Measurements from ENCODE around the gene RCOR2.
"Not testable (repeated sequence)": the region's sequence is repeated elsewhere in the genome, so short reads cannot be mapped to it uniquely, and the experiment has no call there.

Gene RCOR2

DNA sequence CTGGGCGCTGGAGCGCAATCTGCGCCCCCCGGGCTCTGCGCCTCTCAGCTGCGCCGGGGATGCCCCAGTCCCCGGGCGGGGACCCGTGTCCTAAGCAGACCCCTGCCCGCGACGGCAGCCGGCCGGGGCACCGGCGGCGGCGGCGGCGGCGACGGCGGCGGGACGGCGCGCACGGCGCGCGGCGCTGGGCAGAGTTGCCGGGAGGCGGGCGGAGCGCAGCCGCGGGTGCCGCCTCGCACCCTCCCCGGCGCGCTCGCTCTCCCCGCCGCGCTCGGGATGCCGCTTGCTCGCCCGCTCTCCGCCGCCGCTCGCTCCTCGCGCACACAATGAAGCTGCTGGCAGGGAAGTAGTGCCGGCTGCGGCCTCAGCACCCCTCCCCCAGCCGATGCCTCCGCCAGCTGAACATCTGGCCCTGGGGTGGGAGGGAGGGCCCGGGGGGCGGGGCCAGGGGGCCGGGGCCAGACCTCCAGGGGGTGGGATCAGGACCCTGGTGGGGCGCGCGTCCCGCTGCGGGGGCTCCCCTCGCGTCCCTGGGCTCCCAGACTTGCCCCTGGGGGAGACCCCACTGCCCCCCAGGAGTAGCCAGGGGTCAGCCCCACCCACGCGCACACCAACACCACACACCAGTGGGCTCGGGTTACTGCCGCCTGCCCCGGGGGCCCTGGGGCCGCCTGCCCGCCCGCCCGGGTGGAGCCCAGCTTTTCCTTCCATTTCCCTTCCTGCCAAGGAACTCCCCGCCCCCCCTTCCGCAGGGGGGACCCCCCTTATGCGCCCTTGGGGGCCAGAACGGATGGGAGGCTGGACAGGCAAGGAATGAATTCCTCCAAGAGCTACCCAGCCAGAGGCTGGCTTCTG, at the start of gene RCOR2:
RCOR2 (minus strand) TSS at position 328 of the 855 bp plus-strand sequence. CDS start 708 bp downstream, outside the sequence.
- peak in 1 of 2 donors; percentile 26 for DNase-seq (ENCODE audit: low read depth in 2 of 2, low spot score in 1 of 2)

DNA sequence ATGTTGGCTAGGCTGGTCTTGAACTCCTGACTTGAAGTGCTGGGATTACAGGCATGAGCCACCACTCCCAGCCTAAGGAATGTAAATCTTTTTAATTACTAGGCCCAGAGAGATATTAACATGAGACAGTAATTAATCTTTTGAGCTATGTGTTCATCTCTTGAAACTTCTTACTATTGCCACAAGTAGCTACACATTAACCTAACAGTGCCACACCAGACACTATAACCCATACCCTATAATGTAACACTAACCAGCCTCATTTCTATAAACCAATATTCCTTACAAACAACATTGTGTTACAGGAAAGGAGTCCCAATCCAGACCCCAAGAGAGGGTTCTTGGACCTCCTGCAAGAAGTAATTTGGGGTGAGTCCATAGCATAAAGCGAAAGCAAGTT, 49.5 kb upstream of the RCOR2 start:
- no peak for DNase-seq (ENCODE audit: low read depth in 2 of 2, low spot score in 1 of 2)

DNA sequence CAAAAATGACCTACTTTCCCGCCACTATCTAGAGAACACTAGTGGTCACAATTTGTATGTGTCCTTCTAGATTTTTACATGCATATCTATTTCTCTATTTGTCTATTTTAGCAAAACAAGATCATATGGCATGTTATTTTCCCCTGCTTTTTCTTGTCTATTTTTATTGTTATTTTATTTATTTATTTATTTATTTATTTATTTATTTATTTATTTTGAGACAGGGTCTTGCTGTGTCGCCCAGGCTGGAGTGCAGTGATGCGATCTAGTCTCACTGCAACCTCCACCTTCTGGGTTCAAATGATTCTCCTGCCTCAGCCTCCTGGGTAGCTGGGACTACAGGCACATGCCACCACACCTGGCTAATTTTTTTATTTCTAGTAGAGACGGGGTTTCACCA, 46.9 kb upstream of the RCOR2 start:
- not testable (repeated sequence) for DNase-seq (ENCODE audit: low read depth in 2 of 2, low spot score in 1 of 2)

DNA sequence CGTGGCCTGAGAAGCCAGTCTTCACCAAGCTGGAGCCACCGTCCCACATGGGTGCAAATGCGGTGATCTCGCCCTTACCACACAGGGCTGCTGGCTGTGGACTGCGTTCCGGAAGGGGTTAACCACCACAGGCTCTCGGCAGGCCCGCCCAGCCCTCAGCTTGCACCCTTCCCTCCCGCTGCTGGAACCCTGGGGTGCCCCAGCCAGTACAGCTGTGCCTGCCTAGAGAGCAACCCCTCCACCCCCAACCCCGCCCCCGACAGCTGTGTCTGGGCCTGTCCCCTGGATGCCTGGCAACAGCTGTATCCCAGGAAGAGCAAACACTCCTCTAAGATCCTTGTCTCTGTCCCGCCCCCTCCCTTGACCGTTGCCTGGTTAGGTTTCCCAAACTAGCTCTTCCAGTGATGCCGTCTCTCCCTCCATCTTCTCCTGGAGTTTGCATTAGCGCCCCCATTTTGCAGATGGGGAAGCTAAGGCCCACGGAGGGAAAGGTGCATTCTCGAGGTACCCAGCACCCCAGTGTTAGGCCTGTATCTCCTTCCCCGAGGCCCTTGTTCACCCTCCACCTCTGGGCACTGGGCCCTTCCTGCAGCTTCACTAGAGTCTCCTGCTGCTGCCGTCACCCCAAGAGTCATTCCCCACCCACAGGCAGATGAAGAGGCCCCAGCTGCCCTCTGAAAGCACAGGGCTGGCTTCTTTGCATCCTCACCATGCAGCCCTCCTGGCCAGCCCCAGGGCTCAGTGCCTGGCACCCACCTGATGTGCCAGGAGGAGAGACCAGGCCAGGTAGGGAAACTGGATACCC, 44.8 kb upstream of the RCOR2 start:
- no peak for DNase-seq (ENCODE audit: low read depth in 2 of 2, low spot score in 1 of 2)

DNA sequence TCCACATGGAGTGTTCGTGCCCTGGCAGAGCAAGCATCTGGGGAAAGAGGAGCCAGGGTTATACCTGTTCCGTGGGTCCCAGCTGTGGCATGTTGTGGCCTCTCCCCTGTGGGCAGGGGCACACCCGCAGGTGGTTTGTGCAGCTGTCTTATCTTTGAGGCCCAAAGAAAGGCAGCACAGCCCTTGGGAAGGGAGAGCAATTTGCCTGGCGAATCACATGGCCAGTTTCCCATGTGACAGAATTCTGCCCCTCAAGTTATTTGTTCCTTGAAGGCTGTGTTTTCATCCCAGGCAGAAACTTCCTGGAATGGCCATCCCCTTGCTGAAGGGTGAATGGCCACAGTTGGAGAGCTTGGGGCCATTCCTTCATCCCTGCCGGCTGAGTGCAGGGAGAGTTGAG, 41.0 kb upstream of the RCOR2 start:
- DNase-seq (ENCODE audit: low read depth in 2 of 2, low spot score in 1 of 2): no peak

DNA sequence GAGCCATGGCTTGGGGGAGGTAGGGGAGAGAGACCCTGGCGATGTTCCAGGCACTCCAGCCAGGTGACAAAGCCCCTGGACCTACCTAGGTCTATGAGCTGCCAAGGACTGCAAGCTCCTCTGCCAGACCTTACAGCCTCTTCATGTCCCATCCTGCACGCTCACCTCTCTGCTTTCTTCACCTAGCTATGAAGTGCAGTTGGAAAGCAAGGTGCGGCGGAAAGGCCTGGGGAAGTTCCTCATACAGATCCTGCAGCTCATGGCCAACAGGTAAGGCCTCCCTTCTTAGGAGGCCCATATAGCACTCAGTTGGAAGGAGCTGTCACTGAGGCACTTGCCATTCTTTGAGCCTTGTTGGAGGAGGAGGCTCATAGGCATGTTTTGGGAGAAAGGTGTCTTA, 35.6 kb upstream of the RCOR2 start:
- no peak for DNase-seq (ENCODE audit: low read depth in 2 of 2, low spot score in 1 of 2)

DNA sequence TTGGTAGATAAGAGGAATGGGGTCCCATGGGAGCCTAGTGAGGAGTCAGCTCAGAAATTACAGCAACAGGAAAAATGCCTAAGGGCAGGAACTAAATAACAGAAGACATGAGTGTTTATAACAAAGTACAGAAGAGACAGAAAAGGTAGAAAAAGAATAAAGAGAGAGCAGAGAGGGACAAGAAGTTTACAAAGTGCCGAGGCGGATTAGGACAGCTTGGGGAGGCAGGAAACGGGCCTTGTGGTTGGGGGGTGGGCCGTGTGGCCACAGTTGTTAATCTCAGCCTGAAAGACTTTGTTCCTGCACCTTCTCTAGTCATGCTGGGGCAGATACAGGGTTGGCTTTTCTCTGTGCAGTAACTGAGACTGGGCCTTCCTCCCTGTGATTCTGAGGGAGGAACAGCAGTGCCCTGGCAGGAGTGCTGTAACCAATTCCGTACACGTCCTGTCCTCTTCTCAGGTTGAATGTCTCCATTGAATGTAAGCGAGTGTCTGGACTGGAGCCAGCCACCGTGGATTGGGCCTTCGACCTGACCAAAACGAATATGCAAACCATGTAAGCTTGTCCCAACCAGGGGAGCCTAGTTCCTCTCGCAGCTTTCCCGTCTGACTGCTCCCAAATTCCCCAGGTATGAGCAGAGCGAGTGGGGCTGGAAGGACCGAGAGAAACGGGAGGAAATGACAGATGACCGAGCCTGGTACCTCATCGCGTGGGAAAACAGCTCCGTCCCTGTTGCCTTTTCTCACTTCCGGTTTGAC, 35.0 kb upstream of the RCOR2 start:
- no peak for DNase-seq (ENCODE audit: low read depth in 2 of 2, low spot score in 1 of 2)

DNA sequence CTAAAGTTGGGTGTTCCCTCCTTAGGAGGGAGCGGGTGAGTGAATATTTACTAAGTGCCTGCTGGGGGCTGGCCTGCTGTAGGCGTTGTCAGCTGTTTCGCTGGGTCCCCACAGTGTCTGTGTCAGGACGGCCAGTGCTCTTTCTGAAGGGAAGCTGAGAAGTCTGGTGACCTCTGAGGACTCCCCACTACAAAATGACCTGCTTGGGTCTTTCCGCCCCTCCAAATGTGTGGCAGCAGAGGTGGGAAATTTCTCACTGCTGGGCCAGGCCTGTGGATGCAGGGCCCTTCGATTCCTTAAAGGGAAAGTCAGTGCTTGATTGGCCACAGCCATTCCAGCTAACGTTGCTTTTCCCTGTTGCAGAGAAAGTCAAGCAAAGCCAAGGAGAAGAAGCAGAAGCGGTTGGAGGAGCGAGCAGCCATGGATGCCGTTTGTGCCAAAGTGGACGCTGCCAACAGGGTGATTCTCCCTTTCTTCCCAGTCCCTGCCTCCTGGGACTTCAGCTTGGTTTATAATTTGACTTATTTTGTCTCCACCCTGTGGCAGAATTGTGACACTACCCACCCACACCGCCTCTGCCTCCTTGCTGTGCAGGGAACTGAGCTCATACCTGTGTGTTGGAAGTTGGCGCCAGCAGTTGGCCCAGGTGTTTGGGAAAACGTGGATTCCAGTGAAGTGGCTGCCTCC, 28.7 kb upstream of the RCOR2 start:
- DNase-seq (ENCODE audit: low read depth in 2 of 2, low spot score in 1 of 2): peak in 1 of 2 donors; percentile 14

DNA sequence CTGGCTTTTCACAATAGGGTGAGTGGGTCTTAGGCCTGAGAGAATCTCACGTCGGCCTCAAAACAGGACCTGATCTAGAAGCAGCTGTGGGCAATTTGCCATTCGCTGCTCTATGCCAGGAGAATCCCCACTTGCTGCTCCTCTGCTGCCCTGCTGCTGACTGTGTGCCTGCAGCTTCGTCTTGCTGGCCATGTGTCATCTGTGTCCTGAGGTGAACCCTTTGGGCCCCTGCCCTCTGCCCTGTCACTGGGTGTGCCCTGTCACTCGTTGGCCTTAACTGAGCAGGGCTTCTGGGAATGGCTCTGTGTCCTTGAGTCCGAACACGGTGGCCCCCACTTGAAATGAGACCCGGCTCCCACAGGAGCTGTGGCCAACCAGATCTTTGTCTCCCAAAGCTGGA, 28.0 kb upstream of the RCOR2 start:
- DNase-seq (ENCODE audit: low read depth in 2 of 2, low spot score in 1 of 2): no peak

DNA sequence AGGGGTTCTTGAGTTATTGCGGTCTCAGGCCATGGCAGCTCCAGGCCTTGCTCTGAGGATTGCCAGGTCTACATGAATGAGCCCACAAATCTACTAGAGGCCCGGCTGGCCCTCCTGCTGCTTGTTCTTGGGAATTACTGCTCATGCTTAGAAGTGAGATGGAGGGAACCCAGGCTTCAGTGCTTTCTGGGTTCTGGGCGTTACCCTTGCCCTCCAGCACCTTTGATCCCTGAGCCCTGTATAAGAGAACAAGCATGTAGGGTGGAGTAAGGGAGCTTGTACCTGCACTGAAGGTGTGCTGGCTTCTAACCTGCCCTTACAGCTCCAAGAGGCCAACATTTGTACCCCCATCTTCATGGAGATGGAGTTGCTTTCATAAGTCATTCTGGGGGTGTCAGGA, 25.8 kb upstream of the RCOR2 start:
- DNase-seq (ENCODE audit: low read depth in 2 of 2, low spot score in 1 of 2): no peak

DNA sequence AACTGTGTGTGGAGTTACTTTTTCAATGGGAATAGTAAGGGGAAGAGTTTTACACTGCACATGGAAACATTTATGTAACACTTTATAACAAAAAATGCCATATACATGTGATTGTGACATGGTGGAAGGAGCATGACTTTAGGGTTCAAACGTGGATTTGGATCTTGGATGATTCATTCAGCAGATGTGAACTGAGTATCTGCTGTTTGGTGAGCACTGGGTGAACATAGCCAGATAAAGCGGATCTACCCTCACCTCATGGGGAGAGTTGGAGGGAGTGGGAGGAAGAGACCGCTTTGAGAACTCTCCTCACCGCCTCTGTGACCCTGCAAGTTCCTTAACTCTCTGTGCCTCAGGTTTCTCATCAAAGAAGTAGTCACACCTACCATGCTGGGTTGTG, 24.9 kb upstream of the RCOR2 start:
- no peak for DNase-seq (ENCODE audit: low read depth in 2 of 2, low spot score in 1 of 2)

DNA sequence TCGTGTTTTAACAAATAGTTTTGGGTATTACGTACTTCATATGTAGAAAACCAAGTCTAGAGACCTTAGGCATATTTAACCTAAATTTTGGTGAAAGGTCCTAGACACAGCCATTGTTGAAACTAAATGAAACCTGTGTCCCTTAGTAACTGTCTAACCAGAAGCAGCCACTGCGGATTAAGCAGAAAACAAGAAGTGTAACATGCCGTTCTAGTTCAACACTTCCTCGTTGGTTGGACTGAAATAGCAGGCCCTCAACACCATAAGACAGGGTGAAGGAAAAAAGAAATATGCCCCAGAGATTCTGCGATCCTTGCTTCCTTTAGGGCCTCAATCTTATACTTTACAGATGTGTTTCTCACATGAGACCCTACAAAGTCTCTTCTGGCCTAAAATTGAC, 23.8 kb upstream of the RCOR2 start:
- DNase-seq (ENCODE audit: low read depth in 2 of 2, low spot score in 1 of 2): no peak

DNA sequence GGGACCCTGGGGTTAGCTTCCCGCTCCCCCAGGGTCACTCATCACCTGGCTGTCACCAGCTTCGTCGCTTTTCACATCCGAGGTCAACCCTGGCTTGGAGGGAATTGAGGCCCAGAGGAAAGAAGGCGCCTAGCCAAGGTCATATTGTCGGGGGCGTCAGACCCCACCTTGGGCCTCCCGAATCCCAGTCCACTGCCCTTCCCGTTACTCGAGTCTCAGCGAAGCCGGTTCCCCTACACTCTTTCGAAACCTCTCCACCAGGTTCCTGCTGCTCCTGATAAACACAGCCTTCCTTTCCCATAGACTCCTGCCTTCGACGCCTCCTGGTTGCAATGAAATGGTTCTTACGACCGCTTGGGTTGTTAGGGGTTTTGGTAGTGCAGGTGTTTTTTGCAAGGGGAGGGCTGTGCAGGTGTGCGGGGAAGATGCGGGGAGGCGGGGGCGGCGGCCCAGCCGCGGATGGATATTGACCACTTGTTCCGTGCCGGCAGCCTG, 22.5 kb upstream of the RCOR2 start:
- no peak for DNase-seq (ENCODE audit: low read depth in 2 of 2, low spot score in 1 of 2)

DNA sequence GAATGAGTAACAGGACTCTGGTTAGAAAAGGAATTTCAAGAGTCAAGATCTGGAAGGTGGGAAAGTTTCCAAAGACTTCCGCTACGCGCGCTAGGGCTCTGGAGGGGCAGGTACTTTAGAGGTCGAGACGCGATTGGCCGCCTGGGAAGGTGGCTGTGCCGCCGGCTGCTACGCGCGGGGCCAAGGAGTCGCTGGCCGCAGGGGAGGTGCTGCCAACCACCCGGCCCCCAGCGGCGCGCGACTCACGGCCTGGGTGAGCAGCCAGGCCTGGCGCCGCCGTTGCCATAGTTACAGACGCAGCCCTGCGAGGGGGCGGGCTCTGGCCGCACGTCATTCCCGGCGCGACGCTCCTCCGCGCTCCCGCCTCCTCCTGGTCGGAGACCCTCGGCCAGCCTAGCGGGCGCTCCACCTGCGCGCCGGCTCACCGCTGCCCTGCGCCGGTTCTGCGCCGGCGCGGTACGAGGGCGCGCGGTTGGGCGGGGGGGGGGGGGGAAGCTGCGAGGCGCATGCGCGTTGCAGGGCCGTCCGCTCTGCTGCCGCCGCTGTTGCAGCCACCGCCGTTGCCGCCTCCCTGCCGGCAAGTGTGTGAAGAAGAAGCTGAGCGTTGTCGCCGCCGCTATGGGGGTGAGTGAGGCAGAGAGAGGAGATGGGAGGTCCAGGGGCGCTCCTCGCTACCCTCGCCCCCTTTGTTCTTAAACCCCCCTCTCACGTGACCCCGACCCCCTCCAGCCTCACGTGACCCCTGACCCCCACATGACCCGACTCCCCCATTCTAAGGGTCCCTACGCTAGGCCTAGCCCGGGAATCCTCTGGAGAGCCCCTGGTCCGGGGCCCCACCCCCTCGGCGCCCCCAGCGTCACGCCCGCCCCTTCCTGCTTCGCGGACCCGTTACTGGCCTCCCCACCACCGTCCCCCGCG, 21.8 kb upstream of the RCOR2 start, which contains the start of gene NAA40:
NAA40 (plus strand) TSS at position 524 of the 918 bp plus-strand sequence; CDS start at position 619, 95 bp downstream.
- DNase-seq (ENCODE audit: low read depth in 2 of 2, low spot score in 1 of 2): peak; percentile 70 to 85

DNA sequence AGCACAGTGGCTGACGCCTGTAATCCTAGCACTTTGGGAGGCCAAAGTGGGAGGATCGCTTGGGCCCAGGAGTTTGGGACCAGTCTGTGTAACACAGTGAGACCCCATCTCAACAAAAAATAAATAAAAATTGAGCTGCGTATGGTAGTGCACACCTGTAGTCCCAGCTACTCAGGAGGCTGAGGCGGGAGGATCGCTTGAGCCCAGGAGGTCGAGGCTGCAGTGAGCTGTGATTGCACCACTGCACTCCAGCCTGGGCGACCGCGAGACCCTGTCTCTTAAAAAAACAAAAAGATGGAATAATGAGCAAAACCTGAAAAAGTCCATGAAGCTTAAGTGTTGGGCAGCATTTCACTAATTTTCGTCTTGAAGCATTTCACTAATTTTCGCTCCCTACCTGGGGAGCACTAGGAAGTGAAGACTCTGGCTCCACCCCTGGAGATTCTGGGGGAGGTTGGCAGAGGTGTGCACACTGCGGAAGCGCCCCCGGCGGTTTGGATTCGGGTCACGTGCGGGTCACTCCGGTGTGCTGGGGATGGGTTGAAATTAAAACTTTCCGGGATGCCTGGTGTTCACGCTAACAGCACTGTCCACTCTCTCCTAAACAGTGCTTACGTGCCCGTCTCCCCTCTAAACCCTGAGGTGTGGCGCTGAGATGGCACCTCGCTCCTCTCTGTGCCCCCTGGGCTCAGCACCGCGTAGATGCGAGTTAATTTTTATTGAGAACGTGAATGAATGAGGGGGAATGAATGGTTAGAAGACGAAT, 20.9 kb upstream of the RCOR2 start:
- no peak for DNase-seq (ENCODE audit: low read depth in 2 of 2, low spot score in 1 of 2)

DNA sequence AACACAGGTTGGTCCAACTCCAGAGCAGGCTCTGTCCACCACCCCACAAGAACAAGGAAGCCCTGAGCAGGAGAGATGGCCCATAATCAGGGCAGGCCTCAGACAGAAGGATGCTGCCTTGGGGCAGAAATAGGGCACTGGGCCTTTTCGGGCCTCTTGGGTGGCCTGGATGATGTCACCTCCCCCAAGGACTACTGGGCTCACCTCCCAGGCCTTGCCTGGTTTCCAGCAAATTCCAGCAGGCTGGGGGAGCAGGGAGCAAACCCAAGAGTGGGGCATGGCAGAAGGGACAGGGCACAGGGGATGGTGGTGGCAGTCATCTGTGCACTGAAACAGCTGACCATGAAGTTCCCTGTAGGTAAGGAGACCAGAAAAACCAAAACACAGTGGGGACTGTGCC, 16.5 kb upstream of the RCOR2 start:
- no peak for DNase-seq (ENCODE audit: low read depth in 2 of 2, low spot score in 1 of 2)

DNA sequence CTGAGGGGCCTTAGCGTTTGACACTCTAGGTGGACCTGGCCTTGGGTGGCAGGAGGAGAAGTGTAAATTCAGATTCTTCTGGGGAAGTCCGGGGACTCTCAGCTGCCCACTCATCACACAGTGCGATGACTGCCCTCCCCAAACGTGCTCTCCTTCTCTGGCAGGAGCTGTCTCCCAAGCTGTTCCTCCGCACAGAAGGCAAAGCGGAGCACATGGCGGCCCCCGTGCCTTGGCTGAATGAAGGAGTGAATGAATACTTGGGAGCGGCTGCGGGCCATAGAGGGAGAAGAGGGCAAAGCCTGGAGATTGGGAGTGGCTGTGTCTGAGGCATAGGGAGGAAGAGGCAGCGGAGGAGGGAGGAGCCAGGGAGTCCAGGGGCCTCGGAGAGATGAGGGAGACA, 14.9 kb upstream of the RCOR2 start:
- DNase-seq (ENCODE audit: low read depth in 2 of 2, low spot score in 1 of 2): no peak

DNA sequence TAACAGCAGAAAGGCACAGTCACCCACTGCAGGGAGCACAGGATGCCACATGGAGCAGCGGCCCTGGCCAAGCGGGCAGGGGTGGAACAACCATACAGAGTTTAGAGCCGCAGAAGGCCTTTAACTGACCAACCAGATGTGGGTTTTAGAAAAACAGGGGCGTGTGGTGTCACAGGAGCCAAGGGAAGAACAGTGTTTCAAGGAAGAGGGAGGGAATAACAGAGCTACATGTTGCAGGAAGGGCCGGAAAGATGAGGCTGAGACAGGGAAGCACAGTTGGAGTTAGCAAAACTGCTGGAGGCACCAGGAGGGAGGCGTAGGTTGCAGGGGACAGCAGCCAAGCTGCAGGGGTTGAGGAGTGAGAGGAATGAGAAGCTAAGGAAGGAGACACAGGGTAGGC, 14.1 kb upstream of the RCOR2 start:
- DNase-seq (ENCODE audit: low read depth in 2 of 2, low spot score in 1 of 2): no peak

DNA sequence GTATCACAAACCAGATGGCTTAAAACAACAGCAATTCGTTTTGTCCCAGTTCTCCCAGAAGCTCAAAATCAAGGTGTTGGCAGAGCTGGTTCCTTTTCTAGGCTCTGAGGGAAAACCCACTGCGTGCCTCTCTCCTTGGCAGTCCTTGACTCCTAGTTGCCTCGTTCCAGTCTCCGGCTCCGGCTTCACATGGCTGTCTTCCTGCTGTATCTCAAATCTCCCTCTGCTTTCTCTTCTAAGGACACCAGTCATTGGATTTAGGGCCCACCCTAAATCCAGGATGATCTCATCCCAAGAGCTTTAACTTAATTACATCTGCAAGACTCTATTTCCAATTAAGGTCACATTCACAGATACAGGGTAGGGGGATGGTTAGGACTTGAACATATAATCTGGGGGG, 12.7 kb upstream of the RCOR2 start:
- DNase-seq (ENCODE audit: low read depth in 2 of 2, low spot score in 1 of 2): no peak
